Adrenal gland (tissue), 12 donors: ENCODE measurements around the gene RRH. TPM values are rescaled to one million over a fixed set of nuclear protein-coding genes. Genes with fewer than 3 reads are reported as not detected.

ENCODE experiments used
- DNase-seq, 7 donors: peaks; one replicate each; pipeline ENCODE4 v3.0.0-alpha.2; 2019 to 2020
- H3K27ac ChIP-seq, 5 donors: fragments of 200-600 bp; sonication (generic) in 4 of 5; 1 replicate in 3 of 5; 2 replicates in 2 of 5; pipeline versions ENCODE4 v1.5.1 to v1.8.0; 2016 to 2020; ENCODE audit warnings: mild to moderate bottlenecking in 1 of 5
- H3K27me3 ChIP-seq: fragments of 200-600 bp; 2 replicates; pipeline ENCODE4 v1.8.0; 2021
- H3K36me3 ChIP-seq, 2 donors: fragments of 200-600 bp; replicated peaks in 1 of 2; 1 replicate in 1 of 2; 2 replicates in 1 of 2; pipeline versions ENCODE4 v1.5.1 to v1.8.0; 2018 to 2022
- H3K4me1 ChIP-seq, 2 donors: fragments of 200-600 bp; replicated peaks in 1 of 2; 1 replicate in 1 of 2; 2 replicates in 1 of 2; pipeline versions ENCODE4 v1.5.1 to v1.8.0; 2018 to 2021
- H3K4me3 ChIP-seq, 4 donors: fragments of 200-600 bp; sonication (generic) in 3 of 4; one replicate each; pipeline ENCODE4 v1.5.1; 2016 to 2018
- H3K9me3 ChIP-seq, 3 donors: fragments of 200-600 bp; sonication (generic) in 1 of 3; replicated peaks in 1 of 3; 1 replicate in 2 of 3; 2 replicates in 1 of 3; pipeline versions ENCODE4 v1.5.1 to v1.8.0; 2016 to 2021
- POLR2A ChIP-seq, 2 donors: fragments of 450-650 bp; IDR thresholded peaks; one replicate each; pipeline ENCODE4 v1.6.1; 2017; ENCODE audit warnings: antibody characterized with exemption in 2 of 2, mild to moderate bottlenecking in 2 of 2, moderate library complexity in 1 of 2
- WGBS, 4 donors: extraction: QIAGEN DNeasy Blood & Tissue Kit in 2 of 4; methylation state at CpG; one replicate each; pipeline versions ENCODE4 v1.1.5 to v1.1.7; 2013 to 2017; 5-methylcytosine and 5-hydroxymethylcytosine counted together
- intact Hi-C, 2 donors: fragments of 100-400 bp; cut with DNase I; formaldehyde crosslinking; loops; one replicate each; pipeline versions ENCODE4 v1.14.1 to v1.15.0; 2022 to 2023
- polyA plus RNA-seq, 3 donors: library from polyadenylated mRNA; stranded (reverse); fragments of 200-250 nt in 2 of 3; fragments of 350-450 nt in 1 of 3; fragmentation: Illumina TruSeq in 1 of 3; extraction: RNeasy Lipid Tissue Mini Kit (QIAGEN cat#74804) in 1 of 3; gene quantifications; one replicate each; pipeline ENCODE4 v1.2.3, GENCODE V29; 2013 to 2014
- total RNA-seq, 9 donors: library from RNA; depleted of rRNA in 4 of 9; stranded (reverse); fragments of >200 nt in 4 of 9; fragments of 120-200 nt in 1 of 9; fragmentation: NEBNext Ultra II Directional in 1 of 9; extraction: Animal tissue kit (Norgen Biotek cat#: 25700) in 1 of 9; gene quantifications; one replicate each; pipeline versions ENCODE4 v1.1.0 to v1.2.4, GENCODE V29; 2013 to 2023
- TF ChIP-seq, protein P1 (sequence below), 6 experiments: fragments of 450-650 bp in 4 of 6; fragments of 200-600 bp in 2 of 6; sonication (generic) in 1 of 6; IDR thresholded peaks; 1 replicate in 5 of 6; 2 replicates in 1 of 6; pipeline versions ENCODE4 v1.5.1 to v1.8.0; 2016 to 2021; ENCODE audit warnings: antibody characterized with exemption in 6 of 6, mild to moderate bottlenecking in 2 of 6, moderate library complexity in 1 of 6
- donor health status: healthy with polysubstance abuse.
- donor health status: Bipolar disorder and iron deficiency.
- donor health status: DM: yes; HTN: yes; CAD: no.
- donor health status: DM: no; HTN: no; CAD: no.
- donor health status: DM: no; HTN: no; CAD: no.
- donor health status: DM: yes; HTN: yes; CAD: no.

The RRH gene
- total and polyA plus RNA-seq, 12 donors = 0.17 to 0.67 (median 0.31) TPM; not detected in 5

DNA sequence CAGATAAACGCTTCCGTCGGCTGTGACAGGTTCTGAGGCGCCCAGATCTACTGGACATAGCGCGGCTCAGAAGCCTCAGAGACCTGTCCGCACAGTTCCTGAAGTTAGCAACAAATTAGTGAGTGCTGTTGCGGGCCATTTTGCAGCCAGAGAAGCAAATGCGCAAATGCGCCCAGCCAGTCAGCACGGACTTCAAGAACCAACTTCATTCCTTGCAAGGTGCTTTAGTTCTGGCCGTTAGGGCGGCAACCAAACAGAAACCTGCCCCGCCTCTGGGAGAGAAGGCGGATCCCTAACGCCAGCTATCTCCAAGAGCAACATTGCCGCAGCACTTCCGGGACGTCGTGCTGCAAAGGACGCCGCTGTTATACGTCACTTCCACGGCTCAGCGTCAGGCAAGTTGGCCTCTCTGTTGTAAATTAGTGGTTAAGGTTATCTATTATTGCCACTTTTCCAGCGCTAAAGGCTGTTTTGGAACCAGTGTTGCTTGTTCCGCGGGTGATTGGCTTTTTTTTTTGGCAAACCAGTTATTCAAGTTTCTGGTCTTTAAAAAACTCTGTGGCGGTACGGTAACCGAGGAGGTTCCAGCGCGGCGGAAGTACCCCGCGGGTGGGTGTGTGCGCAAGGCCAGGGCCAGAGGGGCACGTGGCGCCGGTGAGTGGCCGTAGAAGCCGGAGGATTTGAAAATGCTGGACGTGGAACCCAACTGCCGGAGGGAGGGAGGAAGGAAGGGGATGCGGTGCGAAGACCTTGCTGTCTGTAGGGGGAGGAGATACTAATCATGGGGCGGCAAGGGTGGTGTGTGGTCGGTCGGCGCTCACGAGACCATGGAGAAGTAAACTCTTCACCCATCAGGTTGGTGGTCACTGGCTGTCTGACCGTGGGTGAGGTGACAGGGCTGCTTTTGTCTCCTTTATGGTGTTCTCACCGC lies 12.4 kb upstream of the RRH start, which contains the start of gene GAR1:
Gene GAR1 (plus strand): TSS at position 612 of the 931 bp plus-strand sequence. CDS start 403 bp downstream, outside the sequence.
- Histone ChIP-seq H3K4me1 (peaks cover 10 to 20% of the 10 kb centered on the region in 2 donors), H3K27ac (peak within 1 kb of the TSS; percentile 61 to 89 (median 83))
- WGBS, 4 donors = 0 to 1% (median 0%) methylated on average over 40 to 53 of the region's 53 CpGs

DNA sequence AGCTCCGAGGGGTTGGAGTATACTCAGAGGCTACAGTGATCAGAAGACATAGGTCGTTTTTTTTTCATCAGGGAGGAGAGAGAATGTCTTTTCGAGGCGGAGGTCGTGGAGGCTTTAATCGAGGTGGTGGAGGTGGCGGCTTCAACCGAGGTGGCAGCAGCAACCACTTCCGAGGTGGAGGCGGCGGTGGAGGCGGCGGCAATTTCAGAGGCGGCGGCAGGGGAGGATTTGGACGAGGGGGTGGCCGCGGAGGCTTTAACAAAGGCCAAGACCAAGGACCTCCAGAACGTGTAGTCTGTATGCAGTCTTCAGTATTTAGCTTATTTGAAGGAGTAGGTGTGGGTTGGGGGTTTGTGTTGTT lies 11.7 kb upstream of the RRH start:
- Histone ChIP-seq H3K9me3 (no peaks in the 10 kb centered on the region), H3K4me1 (peaks cover 10 to 20% of the 10 kb centered on the region in 2 donors), H3K27ac (peak overlapping the region in 2 of 5 donors; percentile 83 to 89), H3K27me3 (no peaks in the 10 kb centered on the region), H3K4me3 (peak overlapping the region; percentile 68 to 88 (median 81)), H3K36me3 (peaks cover 0 to 20% of the 10 kb centered on the region in 2 donors)
- 0 to 1% (median 0%) methylated on average over 16 to 19 of the region's 19 CpGs for WGBS, 4 donors
- peak in 2 of 7 donors; percentile 8 to 15 for DNase-seq
- no peak for TF ChIP-seq POLR2A (IDR thresholded peaks at IDR 0.05)
- TF ChIP-seq, protein P1, sequence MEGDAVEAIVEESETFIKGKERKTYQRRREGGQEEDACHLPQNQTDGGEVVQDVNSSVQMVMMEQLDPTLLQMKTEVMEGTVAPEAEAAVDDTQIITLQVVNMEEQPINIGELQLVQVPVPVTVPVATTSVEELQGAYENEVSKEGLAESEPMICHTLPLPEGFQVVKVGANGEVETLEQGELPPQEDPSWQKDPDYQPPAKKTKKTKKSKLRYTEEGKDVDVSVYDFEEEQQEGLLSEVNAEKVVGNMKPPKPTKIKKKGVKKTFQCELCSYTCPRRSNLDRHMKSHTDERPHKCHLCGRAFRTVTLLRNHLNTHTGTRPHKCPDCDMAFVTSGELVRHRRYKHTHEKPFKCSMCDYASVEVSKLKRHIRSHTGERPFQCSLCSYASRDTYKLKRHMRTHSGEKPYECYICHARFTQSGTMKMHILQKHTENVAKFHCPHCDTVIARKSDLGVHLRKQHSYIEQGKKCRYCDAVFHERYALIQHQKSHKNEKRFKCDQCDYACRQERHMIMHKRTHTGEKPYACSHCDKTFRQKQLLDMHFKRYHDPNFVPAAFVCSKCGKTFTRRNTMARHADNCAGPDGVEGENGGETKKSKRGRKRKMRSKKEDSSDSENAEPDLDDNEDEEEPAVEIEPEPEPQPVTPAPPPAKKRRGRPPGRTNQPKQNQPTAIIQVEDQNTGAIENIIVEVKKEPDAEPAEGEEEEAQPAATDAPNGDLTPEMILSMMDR (IDR thresholded peaks at IDR 0.05) = no peak
- intact Hi-C loops = loop anchor here in 1 of 2 donors (5.0 kb wide), 1 partner anchor 114 kb away; the partner anchor contains the start of gene CASP6

More for the DNA sequence above, 12.4 kb upstream of the RRH start, which contains the start of gene GAR1:
- Histone ChIP-seq H3K9me3 (no peaks in the 10 kb centered on the region), H3K4me3 (peak within 1 kb of the TSS; percentile 68 to 88 (median 81)), H3K36me3 (peaks cover 0 to 17% of the 10 kb centered on the region in 2 donors), H3K27me3 (no peaks in the 10 kb centered on the region)
- TF ChIP-seq, protein P1 (IDR thresholded peaks at IDR 0.05) = no peak
- peak; percentile 26 to 81 for TF ChIP-seq POLR2A (IDR thresholded peaks at IDR 0.05)
- DNase-seq = peak; percentile 87 to 97 (median 93)
- intact Hi-C loops = loop anchor here in 1 of 2 donors (5.0 kb wide), 1 partner anchor 113 kb away; the partner anchor contains the start of gene CASP6

DNA sequence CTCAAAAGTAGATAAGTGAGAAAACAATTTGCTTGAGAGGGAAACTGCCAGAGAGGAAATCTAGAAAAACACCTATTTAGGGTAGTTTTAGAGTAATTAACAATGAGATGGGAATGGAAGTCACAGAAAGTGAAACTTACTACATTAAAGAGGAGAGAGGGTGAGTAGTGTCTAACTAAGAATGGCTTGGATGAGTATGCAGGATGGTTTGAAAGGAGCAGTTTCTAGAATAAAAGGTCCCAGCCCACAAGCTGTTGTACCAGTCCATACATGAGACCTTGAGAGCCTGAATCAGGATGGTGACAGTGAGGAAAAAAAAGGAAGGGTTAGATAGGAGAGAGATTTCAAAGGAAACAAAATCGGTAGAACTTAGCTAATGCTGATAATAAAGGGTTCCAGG lies 10.9 kb upstream of the RRH start:
- H3K4me3 ChIP-seq = peak overlapping the region in 1 of 4 donors; percentile 80
- no peak for DNase-seq
- WGBS, 4 donors = 30 to 48% (median 41%) methylated on average over 1 of the region's 1 CpG
- peaks cover 0 to 26% of the 10 kb centered on the region in 2 donors for H3K36me3 ChIP-seq
- no peak for TF ChIP-seq POLR2A (IDR thresholded peaks at IDR 0.05)
- H3K4me1 ChIP-seq = peaks cover 10 to 20% of the 10 kb centered on the region in 2 donors
- no peaks in the 10 kb centered on the region for H3K27me3 ChIP-seq
- no peaks in the 10 kb centered on the region for H3K9me3 ChIP-seq
- intact Hi-C loops = loop anchor here in 1 of 2 donors (5.0 kb wide), 1 partner anchor 115 kb away; the partner anchor contains the start of gene CASP6
- H3K27ac ChIP-seq = peak overlapping the region in 1 of 5 donors; percentile 89

DNA sequence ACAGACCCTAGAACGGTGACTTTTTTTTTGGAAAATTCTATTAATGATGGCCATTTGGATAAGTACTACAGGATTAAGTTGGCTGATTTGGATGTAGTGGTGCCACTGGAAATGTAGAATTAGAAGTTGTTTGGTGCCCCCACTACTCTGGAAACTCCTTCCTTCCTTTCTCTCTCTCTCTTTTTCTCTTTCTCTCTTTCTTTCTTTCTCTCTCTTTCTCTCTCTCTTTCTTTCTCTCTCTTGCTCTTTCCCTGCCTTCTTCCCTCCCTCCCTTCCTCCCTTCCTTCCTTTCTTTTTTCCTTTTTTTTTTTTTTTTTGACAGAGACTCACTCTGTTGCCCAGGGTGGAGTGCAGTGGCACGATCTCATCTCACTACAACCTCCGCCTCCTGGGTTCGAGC lies 9.5 kb upstream of the RRH start:
- 94 to 97% (median 96%) methylated on average over 4 of the region's 4 CpGs for WGBS, 4 donors
- intact Hi-C loops = loop anchor here in 1 of 2 donors (5.0 kb wide), 1 partner anchor 116 kb away; the partner anchor contains the start of gene CASP6
- TF ChIP-seq POLR2A (IDR thresholded peaks at IDR 0.05) = no peak
- TF ChIP-seq, protein P1 (IDR thresholded peaks at IDR 0.05) = no peak

More for the DNA sequence above, 9.5 kb upstream of the RRH start:
- no peak overlapping the region for H3K27ac ChIP-seq
- H3K9me3 ChIP-seq = no peaks in the 10 kb centered on the region
- H3K4me3 ChIP-seq = no peak overlapping the region
- peaks cover 10 to 20% of the 10 kb centered on the region in 2 donors for H3K4me1 ChIP-seq
- peaks cover 0 to 37% of the 10 kb centered on the region in 2 donors for H3K36me3 ChIP-seq
- DNase-seq = no peak
- H3K27me3 ChIP-seq = no peaks in the 10 kb centered on the region
